SK-N-SH (cell line): ENCODE data around the gene WIPF2. TPM values are rescaled to one million over a fixed set of nuclear protein-coding genes. Genes with fewer than 3 reads are reported as not detected.

ENCODE experiments used
- CTCF ChIA-PET: fragments of 300-600, 350-600 bp; formaldehyde crosslinking; extraction: SDS; loops from one replicate; lab custom pipeline; 2021; lab: Yijun Ruan, JAX
- POLR2A ChIA-PET: fragments of 350-600 bp; sonication (Branson Sonifier 250); formaldehyde crosslinking; extraction: SDS; loops from one replicate; lab custom pipeline; 2020; ENCODE audit warnings: antibody characterized with exemption, inconsistent platforms; lab: Yijun Ruan, JAX
- DNase-seq: peaks from one replicate; pipeline ENCODE4 v3.0.0; 2012
- H2AFZ ChIP-seq: fragments of 200-600 bp; sonication (generic); 2 replicates; pipeline ENCODE4 v1.8.1; 2016; ENCODE audit warnings: antibody characterized with exemption, mild to moderate bottlenecking, low read depth
- H3F3A ChIP-seq: fragments of 200-600 bp; sonication (generic); replicated peaks from 2 replicates; pipeline ENCODE3; 2016; ENCODE audit warnings: antibody characterized with exemption, mild to moderate bottlenecking; ENCODE audit not compliant: insufficient read depth
- H3K27ac ChIP-seq, 2 experiments: fragments of 200-500 bp in 1 of 2; fragments of 200-600 bp in 1 of 2; sonication (Bioruptor generic) in 1 of 2; sonication (generic), shearing (Covaris generic) in 1 of 2; 2 replicates each; pipeline versions ENCODE4 v1.5.1 to v1.6.1; 2014 to 2016; ENCODE audit warnings: low read depth in 2 of 2, inconsistent platforms in 1 of 2, low read length in 1 of 2, mild to moderate bottlenecking in 1 of 2, mixed read lengths in 1 of 2
- H3K27me3 ChIP-seq: fragments of 200-600 bp; sonication (generic), shearing (Covaris generic); 2 replicates; pipeline ENCODE4 v1.6.1; 2016; ENCODE audit warnings: mixed run types; ENCODE audit not compliant: insufficient read depth
- H3K36me3 ChIP-seq, 2 experiments: fragments of 200-500 bp in 1 of 2; fragments of 200-600 bp in 1 of 2; sonication (Bioruptor generic) in 1 of 2; sonication (generic) in 1 of 2; replicated peaks in 1 of 2; 2 replicates each; pipeline versions ENCODE3 to v1.5.1; 2014 to 2016; ENCODE audit warnings: low read length in 1 of 2, mild to moderate bottlenecking in 1 of 2; ENCODE audit not compliant: insufficient read depth in 2 of 2, control insufficient read depth in 1 of 2
- H3K4me1 ChIP-seq, 2 experiments: fragments of 200-500 bp in 1 of 2; fragments of 200-600 bp in 1 of 2; sonication (Bioruptor generic) in 1 of 2; sonication (generic), shearing (Covaris generic) in 1 of 2; 2 replicates each; pipeline versions ENCODE4 v1.5.1 to v1.6.1; 2014 to 2016; ENCODE audit warnings: low read depth in 1 of 2, low read length in 1 of 2, mixed run types in 1 of 2; ENCODE audit not compliant: insufficient read depth in 2 of 2, control insufficient read depth in 1 of 2
- H3K4me2 ChIP-seq: fragments of 200-600 bp; sonication (generic), shearing (Covaris generic); 2 replicates; pipeline ENCODE4 v1.6.1; 2017; ENCODE audit warnings: mixed run types
- H3K4me3 ChIP-seq, 2 experiments: fragments of 200-500 bp in 1 of 2; fragments of 200-600 bp in 1 of 2; sonication (Bioruptor generic) in 1 of 2; sonication (generic), shearing (Covaris generic) in 1 of 2; 2 replicates each; pipeline versions ENCODE4 v1.5.1 to v1.8.1; 2014 to 2016; ENCODE audit warnings: low read depth in 2 of 2, inconsistent platforms in 1 of 2, low read length in 1 of 2, mild to moderate bottlenecking in 1 of 2, mixed read lengths in 1 of 2, moderate library complexity in 1 of 2
- H3K79me2 ChIP-seq: fragments of 200-600 bp; sonication (generic); 2 replicates; pipeline ENCODE4 v1.8.1; 2017; ENCODE audit warnings: mild to moderate bottlenecking; ENCODE audit not compliant: insufficient read depth
- H3K9ac ChIP-seq: fragments of 200-600 bp; sonication (generic); 2 replicates; pipeline ENCODE4 v1.6.1; 2017; ENCODE audit warnings: mixed run types
- H3K9me2 ChIP-seq: fragments of 200-600 bp; sonication (generic); 2 replicates; pipeline ENCODE4 v1.6.1; 2017; ENCODE audit warnings: mixed run types
- H3K9me3 ChIP-seq: fragments of 200-600 bp; sonication (generic); 2 replicates; pipeline ENCODE4 v1.6.1; 2017; ENCODE audit warnings: mixed run types, mild to moderate bottlenecking, moderate library complexity
- H4K20me1 ChIP-seq: fragments of 200-600 bp; sonication (generic); 2 replicates; pipeline ENCODE4 v1.6.1; 2017; ENCODE audit warnings: mild to moderate bottlenecking, mixed run types; ENCODE audit not compliant: insufficient read depth
- CHD2 ChIP-seq: fragments of 150-350 bp; IDR thresholded peaks from 2 replicates; pipeline ENCODE4 v1.6.1; 2018; ENCODE audit warnings: low read length; ENCODE audit not compliant: partially characterized antibody
- ELF1 ChIP-seq: IDR thresholded peaks from 2 replicates; pipeline ENCODE4 v1.4.0; 2012
- EP300 ChIP-seq, 2 experiments: IDR thresholded peaks; 2 replicates each; pipeline versions ENCODE4 v1.4.0 to v1.6.1; 2012; ENCODE audit warnings: borderline replicate concordance in 1 of 2, low read depth in 1 of 2, low read length in 1 of 2
- EZH2phosphoT487 ChIP-seq: fragments of 200-600 bp; sonication (generic); IDR thresholded peaks from 2 replicates; pipeline ENCODE4 v1.6.1; 2017; ENCODE audit warnings: low read depth, mixed run types, mild to moderate bottlenecking, antibody characterized with exemption, moderate library complexity, borderline replicate concordance
- FOXJ3 ChIP-seq: sonication (generic); formaldehyde crosslinking; IDR thresholded peaks from 2 replicates; pipeline ENCODE4 v1.5.1; 2020; ENCODE audit warnings: mild to moderate bottlenecking, missing genetic modification reagents
- GABPA ChIP-seq: IDR thresholded peaks from 2 replicates; pipeline ENCODE4 v1.4.0; 2012; ENCODE audit warnings: low read depth, mild to moderate bottlenecking
- GATA2 ChIP-seq: sonication (generic); formaldehyde crosslinking; IDR thresholded peaks from 2 replicates; pipeline ENCODE4 v1.5.0; 2020; ENCODE audit warnings: mild to moderate bottlenecking, missing genetic modification reagents
- MEF2A ChIP-seq: IDR thresholded peaks from 2 replicates; pipeline ENCODE4 v1.4.0; 2012; ENCODE audit warnings: low read depth, borderline replicate concordance
- NFIC ChIP-seq: IDR thresholded peaks from 2 replicates; pipeline ENCODE4 v1.4.0; 2012; ENCODE audit warnings: borderline replicate concordance
- POLR2AphosphoS5 ChIP-seq: IDR thresholded peaks from 2 replicates; pipeline ENCODE4 v1.6.1; 2012; ENCODE audit warnings: low read depth, low read length
- RAD21 ChIP-seq: IDR thresholded peaks from 2 replicates; pipeline ENCODE4 v1.6.1; 2012; ENCODE audit warnings: mild to moderate bottlenecking, low read length
- RCOR1 ChIP-seq: fragments of 150-350 bp; IDR thresholded peaks from 2 replicates; pipeline ENCODE4 v1.6.1; 2017; ENCODE audit warnings: antibody characterized with exemption, low read length
- TCF12 ChIP-seq: IDR thresholded peaks from 2 replicates; pipeline ENCODE4 v1.4.0; 2012
- TEAD4 ChIP-seq: IDR thresholded peaks from 2 replicates; pipeline ENCODE4 v1.4.0; 2012; ENCODE audit warnings: mild to moderate bottlenecking, borderline replicate concordance; ENCODE audit not compliant: insufficient read depth
- YY1 ChIP-seq: IDR thresholded peaks from 2 replicates; pipeline ENCODE4 v1.4.0; 2012; ENCODE audit warnings: low read depth, mild to moderate bottlenecking
- WGBS: methylation state at CpG from one replicate; pipeline ENCODE4 v1.1.6; 2017; ENCODE audit warnings: low lambda C conversion rate; 5-methylcytosine and 5-hydroxymethylcytosine counted together
- polyA plus RNA-seq, 3 experiments: library from polyadenylated mRNA; depleted of rRNA; stranded (reverse); fragments of >200 nt; gene quantifications; 2 replicates each; pipeline ENCODE4 v1.2.3, GENCODE V29; 2012
- TF ChIP-seq, protein P1 (sequence below): IDR thresholded peaks from 2 replicates; pipeline ENCODE4 v1.4.0; 2012; ENCODE audit warnings: low read depth, borderline replicate concordance
- TF ChIP-seq, protein P2 (sequence below): IDR thresholded peaks from 2 replicates; pipeline ENCODE4; 2012
- TF ChIP-seq, protein P3 (sequence below): fragments of 150-350 bp; IDR thresholded peaks from 2 replicates; pipeline ENCODE4 v1.6.1; 2017; ENCODE audit warnings: antibody characterized with exemption, low read length, low read depth, borderline replicate concordance
- TF ChIP-seq, protein P4 (sequence below): fragments of 150-350 bp; IDR thresholded peaks from 2 replicates; pipeline ENCODE4 v1.6.1; 2016; ENCODE audit warnings: mild to moderate bottlenecking, low read depth, low read length

Gene WIPF2
- polyA plus RNA-seq, 1 of the 3 experiments (the other 2 are of a cell fraction) = 6.8 TPM

DNA sequence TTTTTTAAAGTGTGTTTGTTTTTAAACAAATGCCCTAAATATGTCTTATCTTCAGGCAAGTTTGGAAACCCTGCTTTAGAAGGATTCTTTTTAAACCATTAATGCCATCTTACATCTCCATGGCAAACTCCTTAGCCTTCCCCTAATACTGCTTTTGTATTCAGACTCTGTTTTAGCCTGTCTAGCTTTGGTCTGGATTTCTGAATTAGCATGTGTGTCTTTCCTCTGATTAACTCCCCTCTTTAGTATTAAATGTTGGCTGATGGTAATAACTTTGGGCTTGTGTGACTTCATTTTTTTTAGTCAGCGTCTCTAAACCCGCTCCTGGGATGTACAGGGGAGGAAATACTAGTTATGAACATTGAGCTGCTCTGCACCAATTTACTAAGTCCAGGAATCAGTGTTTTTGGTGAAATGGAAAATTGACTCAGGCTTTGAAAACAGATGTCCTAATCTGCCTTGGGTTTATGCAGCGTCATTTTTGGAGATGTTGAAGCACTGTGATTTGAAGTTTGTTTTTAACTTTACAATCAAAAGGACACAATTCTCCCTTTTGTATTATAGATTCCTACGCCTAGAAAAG lies 22.2 kb downstream of the WIPF2 start:
- no peak overlapping the region for H3K4me3 ChIP-seq
- peaks cover 97% of the 10 kb centered on the region for H3K79me2 ChIP-seq
- H4K20me1 ChIP-seq = peaks cover 36% of the 10 kb centered on the region
- WGBS = 88% methylated on average over 4 of the region's 4 CpGs
- no peak overlapping the region for H3K9ac ChIP-seq
- H3F3A ChIP-seq = peaks cover 16% of the 10 kb centered on the region
- no peaks in the 10 kb centered on the region for H3K27me3 ChIP-seq
- no peak overlapping the region for H2AFZ ChIP-seq
- H3K4me1 ChIP-seq = peaks cover 15 to 19% of the 10 kb centered on the region in 2 experiments
- CTCF ChIA-PET = interaction anchor here (0.6 to 1.5 kb wide), 7 partner anchors 11 to 114 kb away, joined by 3 to 5 read pairs (median 3); partner anchors contain the start of gene CDC6
- peak overlapping the region in 1 of 2 experiments; percentile 58; a peak in 2 of 4 replicates for H3K27ac ChIP-seq
- H3K9me3 ChIP-seq = no peaks in the 10 kb centered on the region
- TF ChIP-seq, protein P1, sequence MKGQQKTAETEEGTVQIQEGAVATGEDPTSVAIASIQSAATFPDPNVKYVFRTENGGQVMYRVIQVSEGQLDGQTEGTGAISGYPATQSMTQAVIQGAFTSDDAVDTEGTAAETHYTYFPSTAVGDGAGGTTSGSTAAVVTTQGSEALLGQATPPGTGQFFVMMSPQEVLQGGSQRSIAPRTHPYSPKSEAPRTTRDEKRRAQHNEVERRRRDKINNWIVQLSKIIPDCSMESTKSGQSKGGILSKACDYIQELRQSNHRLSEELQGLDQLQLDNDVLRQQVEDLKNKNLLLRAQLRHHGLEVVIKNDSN = no peak
- TF ChIP-seq FOXJ3 (CRISPR knock-in tag) = no peak
- TF ChIP-seq EZH2phosphoT487 = no peak
- TF ChIP-seq, protein P2, sequence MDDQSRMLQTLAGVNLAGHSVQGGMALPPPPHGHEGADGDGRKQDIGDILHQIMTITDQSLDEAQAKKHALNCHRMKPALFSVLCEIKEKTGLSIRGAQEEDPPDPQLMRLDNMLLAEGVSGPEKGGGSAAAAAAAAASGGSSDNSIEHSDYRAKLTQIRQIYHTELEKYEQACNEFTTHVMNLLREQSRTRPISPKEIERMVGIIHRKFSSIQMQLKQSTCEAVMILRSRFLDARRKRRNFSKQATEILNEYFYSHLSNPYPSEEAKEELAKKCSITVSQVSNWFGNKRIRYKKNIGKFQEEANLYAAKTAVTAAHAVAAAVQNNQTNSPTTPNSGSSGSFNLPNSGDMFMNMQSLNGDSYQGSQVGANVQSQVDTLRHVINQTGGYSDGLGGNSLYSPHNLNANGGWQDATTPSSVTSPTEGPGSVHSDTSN = no peak
- TF ChIP-seq YY1 = no peak
- no peak for TF ChIP-seq ELF1
- TF ChIP-seq NFIC = no peak
- TF ChIP-seq POLR2AphosphoS5 = no peak
- TF ChIP-seq, protein P3, sequence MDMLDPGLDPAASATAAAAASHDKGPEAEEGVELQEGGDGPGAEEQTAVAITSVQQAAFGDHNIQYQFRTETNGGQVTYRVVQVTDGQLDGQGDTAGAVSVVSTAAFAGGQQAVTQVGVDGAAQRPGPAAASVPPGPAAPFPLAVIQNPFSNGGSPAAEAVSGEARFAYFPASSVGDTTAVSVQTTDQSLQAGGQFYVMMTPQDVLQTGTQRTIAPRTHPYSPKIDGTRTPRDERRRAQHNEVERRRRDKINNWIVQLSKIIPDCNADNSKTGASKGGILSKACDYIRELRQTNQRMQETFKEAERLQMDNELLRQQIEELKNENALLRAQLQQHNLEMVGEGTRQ = no peak
- TF ChIP-seq RAD21 = no peak
- no peak for TF ChIP-seq GABPA
- TF ChIP-seq, all 33 proteins: peak for 0
- no peak overlapping the region for H3K4me2 ChIP-seq
- no peak for DNase-seq
- POLR2A ChIA-PET = interaction anchor here (0.8 kb wide), 1 partner anchor 22 kb away, joined by 3 read pairs; the partner anchor contains the start of gene WIPF2
- H3K9me2 ChIP-seq = no peaks in the 10 kb centered on the region
- H3K36me3 ChIP-seq = peaks cover 0 to 3% of the 10 kb centered on the region in 2 experiments

DNA sequence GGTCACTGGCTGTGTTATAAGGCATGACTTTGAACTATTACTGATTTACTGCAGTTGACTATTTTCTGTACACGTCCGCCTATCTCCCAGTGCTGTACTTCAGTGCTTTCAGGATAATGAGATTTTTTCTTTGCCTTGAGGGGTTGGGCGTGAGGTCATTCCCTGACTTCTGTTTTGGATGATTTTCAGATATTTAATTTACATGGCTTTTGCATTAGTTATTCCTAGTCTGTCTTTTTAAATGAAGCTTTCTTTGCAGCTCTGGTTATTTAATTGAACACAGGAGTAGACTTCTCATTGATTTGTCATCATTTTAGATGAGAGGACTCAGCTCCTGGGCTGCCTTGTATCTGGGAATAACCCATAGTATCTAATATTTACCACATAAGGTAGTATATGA lies 23.7 kb downstream of the WIPF2 start:
- Histone ChIP-seq H3K79me2 (peaks cover 95% of the 10 kb centered on the region), H3K9ac (no peak overlapping the region), H4K20me1 (peaks cover 36% of the 10 kb centered on the region), H3K9me3 (no peaks in the 10 kb centered on the region), H3K27ac (peak overlapping the region; percentile 58 to 78), H3K4me3 (no peak overlapping the region), H3K4me2 (no peak overlapping the region), H3K36me3 (peaks cover 0 to 3% of the 10 kb centered on the region in 2 experiments), H2AFZ (no peak overlapping the region), H3F3A (peaks cover 13% of the 10 kb centered on the region), H3K9me2 (no peaks in the 10 kb centered on the region), H3K4me1 (peaks cover 15 to 19% of the 10 kb centered on the region in 2 experiments), H3K27me3 (no peaks in the 10 kb centered on the region)
- peak; percentile 71 for DNase-seq
- TF ChIP-seq CHD2 = peak; percentile 74
- no peak for TF ChIP-seq TEAD4
- TF ChIP-seq ELF1 = no peak
- no peak for TF ChIP-seq MEF2A
- peak; percentile 62 for TF ChIP-seq TCF12
- peak; percentile 73; the same call in 1 of the 2 replicates for TF ChIP-seq RCOR1
- peak in 1 of 2 experiments; percentile 84; a peak in 1 of 4 replicates for TF ChIP-seq EP300 (IDR thresholded peaks at IDR 0.05; ENCODE audit: borderline replicate concordance in 1 of 2, low read depth in 1 of 2, low read length in 1 of 2)
- TF ChIP-seq, protein P4, sequence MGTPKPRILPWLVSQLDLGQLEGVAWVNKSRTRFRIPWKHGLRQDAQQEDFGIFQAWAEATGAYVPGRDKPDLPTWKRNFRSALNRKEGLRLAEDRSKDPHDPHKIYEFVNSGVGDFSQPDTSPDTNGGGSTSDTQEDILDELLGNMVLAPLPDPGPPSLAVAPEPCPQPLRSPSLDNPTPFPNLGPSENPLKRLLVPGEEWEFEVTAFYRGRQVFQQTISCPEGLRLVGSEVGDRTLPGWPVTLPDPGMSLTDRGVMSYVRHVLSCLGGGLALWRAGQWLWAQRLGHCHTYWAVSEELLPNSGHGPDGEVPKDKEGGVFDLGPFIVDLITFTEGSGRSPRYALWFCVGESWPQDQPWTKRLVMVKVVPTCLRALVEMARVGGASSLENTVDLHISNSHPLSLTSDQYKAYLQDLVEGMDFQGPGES = no peak
- TF ChIP-seq GATA2 = peak; percentile 63
- ChIA-PET POLR2A (interaction anchor here (0.6 to 1.3 kb wide), 3 partner anchors 9 to 80 kb away, joined by 3 read pairs; no protein-coding TSS in a partner anchor), CTCF (interaction anchor here (0.7 to 1.9 kb wide), 8 partner anchors 12 to 156 kb away, joined by 3 to 7 read pairs (median 3); partner anchors contain the start of gene RARA)
- 54% methylated on average over 3 of the region's 3 CpGs for WGBS
